ENCODE results near the gene LAMC2. TPM values are rescaled to one million over a fixed set of nuclear protein-coding genes. Genes with fewer than 3 reads are reported as not detected.
"Not testable (repeated sequence)": the region's sequence is repeated elsewhere in the genome, so short reads cannot be mapped to it uniquely, and the experiment has no call there.

LAMC2 gene
- total RNA-seq, 1 donor from 2014 or later = 14.8 TPM

- H3K4me3 Mint-ChIP-seq = no peak overlapping the region
- TF ChIP-seq CTCF (conservative IDR thresholded peaks at IDR 0.05) = no peak
- H3K36me3 Mint-ChIP-seq = peaks cover 4% of the 10 kb centered on the region
- no peaks in the 10 kb centered on the region for H3K27me3 Mint-ChIP-seq
- no peaks in the 10 kb centered on the region for H3K9me3 Mint-ChIP-seq
- no peak for DNase-seq (ENCODE audit: extremely low spot score, unreplicated experiment)
- H3K27ac Mint-ChIP-seq = no peak overlapping the region
- H3K4me1 Mint-ChIP-seq (ENCODE audit: unreplicated experiment) = peaks cover 5% of the 10 kb centered on the region
These were observed 54.4 kb downstream of the LAMC2 start for GRCh38 chr1:183240526-183240825.

GRCh38 chr1:183240853-183241252, 54.8 kb downstream of the LAMC2 start:
- H3K4me1 Mint-ChIP-seq (ENCODE audit: unreplicated experiment); H3K27me3 Mint-ChIP-seq; H3K36me3 Mint-ChIP-seq; DNase-seq (ENCODE audit: extremely low spot score, unreplicated experiment); H3K9me3 Mint-ChIP-seq; H3K27ac Mint-ChIP-seq; H3K4me3 Mint-ChIP-seq: not testable (repeated sequence)

DNA sequence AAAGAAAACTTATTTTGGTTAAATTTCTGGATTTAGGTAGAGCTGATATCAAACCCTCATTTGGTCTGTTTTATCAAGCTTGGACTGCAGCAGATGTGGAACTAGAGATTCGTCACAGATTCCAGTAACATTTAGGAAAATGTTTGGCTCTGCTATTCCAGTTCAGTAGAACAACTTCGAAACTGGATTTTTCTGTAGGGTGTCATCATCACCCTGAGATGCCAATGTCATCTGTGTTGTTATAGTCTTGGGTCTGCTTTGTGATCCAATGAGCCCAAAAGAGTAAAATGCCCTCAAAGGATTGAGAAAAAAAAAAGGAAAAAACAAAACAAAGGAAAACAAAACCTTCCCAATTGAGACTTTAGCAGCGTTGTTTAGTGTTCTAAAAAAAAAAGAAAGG, 55.4 kb downstream of the LAMC2 start:
- H3K27ac Mint-ChIP-seq = no peak overlapping the region
- no peaks in the 10 kb centered on the region for H3K27me3 Mint-ChIP-seq
- no peak for TF ChIP-seq CTCF (conservative IDR thresholded peaks at IDR 0.05)
- H3K4me1 Mint-ChIP-seq (ENCODE audit: unreplicated experiment) = no peaks in the 10 kb centered on the region
- H3K9me3 Mint-ChIP-seq = no peaks in the 10 kb centered on the region
- no peak overlapping the region for H3K4me3 Mint-ChIP-seq
- H3K36me3 Mint-ChIP-seq = peaks cover 4% of the 10 kb centered on the region
- no peak for DNase-seq (ENCODE audit: extremely low spot score, unreplicated experiment)

DNA sequence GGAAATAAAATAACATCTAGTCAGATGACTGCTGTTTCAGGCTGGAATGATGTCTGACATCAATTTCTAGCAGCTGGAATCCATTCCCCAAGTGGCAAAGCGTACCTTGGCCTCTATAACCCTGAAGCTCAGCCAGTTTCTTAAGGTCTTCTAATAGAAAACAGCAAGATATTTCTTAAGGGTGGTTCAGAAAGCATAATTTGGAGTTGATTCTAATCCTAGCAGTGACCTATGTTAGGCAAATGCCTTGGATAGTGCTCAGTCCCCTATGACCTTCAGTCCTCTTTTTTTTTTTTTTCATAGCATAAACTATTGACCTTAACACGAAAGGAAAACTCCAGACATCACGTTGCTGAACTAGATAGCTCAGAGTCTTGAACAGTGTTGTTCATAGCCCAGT, 56.5 kb downstream of the LAMC2 start:
- H3K9me3 Mint-ChIP-seq = no peaks in the 10 kb centered on the region
- no peaks in the 10 kb centered on the region for H3K27me3 Mint-ChIP-seq
- H3K4me1 Mint-ChIP-seq (ENCODE audit: unreplicated experiment) = no peaks in the 10 kb centered on the region
- no peak for TF ChIP-seq CTCF (conservative IDR thresholded peaks at IDR 0.05)
- H3K4me3 Mint-ChIP-seq = no peak overlapping the region
- H3K27ac Mint-ChIP-seq = no peak overlapping the region
- H3K36me3 Mint-ChIP-seq = peaks cover 4% of the 10 kb centered on the region
- no peak for DNase-seq (ENCODE audit: extremely low spot score, unreplicated experiment)

GRCh38 chr1:183243161-183244050, 57.3 kb downstream of the LAMC2 start:
- no peak overlapping the region for H3K4me3 Mint-ChIP-seq
- DNase-seq (ENCODE audit: extremely low spot score, unreplicated experiment) = no peak
- peaks cover 4% of the 10 kb centered on the region for H3K36me3 Mint-ChIP-seq
- no peaks in the 10 kb centered on the region for H3K9me3 Mint-ChIP-seq
- no peaks in the 10 kb centered on the region for H3K27me3 Mint-ChIP-seq
- H3K4me1 Mint-ChIP-seq (ENCODE audit: unreplicated experiment) = no peaks in the 10 kb centered on the region
- no peak for TF ChIP-seq CTCF (conservative IDR thresholded peaks at IDR 0.05)
- H3K27ac Mint-ChIP-seq = no peak overlapping the region

GRCh38 chr1:183244466-183244865, 58.4 kb downstream of the LAMC2 start:
- no peak overlapping the region for H3K27ac Mint-ChIP-seq
- H3K4me1 Mint-ChIP-seq (ENCODE audit: unreplicated experiment) = no peaks in the 10 kb centered on the region
- peaks cover 4% of the 10 kb centered on the region for H3K36me3 Mint-ChIP-seq
- TF ChIP-seq CTCF (conservative IDR thresholded peaks at IDR 0.05) = no peak
- no peaks in the 10 kb centered on the region for H3K27me3 Mint-ChIP-seq
- no peak for DNase-seq (ENCODE audit: extremely low spot score, unreplicated experiment)
- H3K4me3 Mint-ChIP-seq = no peak overlapping the region
- H3K9me3 Mint-ChIP-seq = no peaks in the 10 kb centered on the region

Data from type B pancreatic cell (in vitro differentiated cells).